Neural progenitor cell (in vitro differentiated cells): Measurements from ENCODE around the gene COL4A4.

Experiments
- CTCF ChIP-seq: fragments of 200-600 bp; sonication (generic); IDR thresholded peaks from 2 replicates; pipeline ENCODE4 v1.5.1; 2017; ENCODE audit warnings: antibody characterized with exemption, mild to moderate bottlenecking
- EZH2 ChIP-seq: fragments of 200-600 bp; sonication (generic); IDR thresholded peaks from 2 replicates; pipeline ENCODE4 v1.6.1; 2017; ENCODE audit warnings: antibody characterized with exemption, mild to moderate bottlenecking, moderate library complexity
- EZH2phosphoT487 ChIP-seq: fragments of 200-600 bp; sonication (generic); IDR thresholded peaks from 2 replicates; pipeline ENCODE4 v1.6.1; 2017; ENCODE audit warnings: antibody characterized with exemption

GRCh38 chr2:226956659-226957058, 207.3 kb downstream of the COL4A4 start:
- TF ChIP-seq EZH2phosphoT487 (no peak), EZH2 (no peak), CTCF (no peak)
